ENCODE measurements around the gene NKX3-2.

NKX3-2 gene

DNA sequence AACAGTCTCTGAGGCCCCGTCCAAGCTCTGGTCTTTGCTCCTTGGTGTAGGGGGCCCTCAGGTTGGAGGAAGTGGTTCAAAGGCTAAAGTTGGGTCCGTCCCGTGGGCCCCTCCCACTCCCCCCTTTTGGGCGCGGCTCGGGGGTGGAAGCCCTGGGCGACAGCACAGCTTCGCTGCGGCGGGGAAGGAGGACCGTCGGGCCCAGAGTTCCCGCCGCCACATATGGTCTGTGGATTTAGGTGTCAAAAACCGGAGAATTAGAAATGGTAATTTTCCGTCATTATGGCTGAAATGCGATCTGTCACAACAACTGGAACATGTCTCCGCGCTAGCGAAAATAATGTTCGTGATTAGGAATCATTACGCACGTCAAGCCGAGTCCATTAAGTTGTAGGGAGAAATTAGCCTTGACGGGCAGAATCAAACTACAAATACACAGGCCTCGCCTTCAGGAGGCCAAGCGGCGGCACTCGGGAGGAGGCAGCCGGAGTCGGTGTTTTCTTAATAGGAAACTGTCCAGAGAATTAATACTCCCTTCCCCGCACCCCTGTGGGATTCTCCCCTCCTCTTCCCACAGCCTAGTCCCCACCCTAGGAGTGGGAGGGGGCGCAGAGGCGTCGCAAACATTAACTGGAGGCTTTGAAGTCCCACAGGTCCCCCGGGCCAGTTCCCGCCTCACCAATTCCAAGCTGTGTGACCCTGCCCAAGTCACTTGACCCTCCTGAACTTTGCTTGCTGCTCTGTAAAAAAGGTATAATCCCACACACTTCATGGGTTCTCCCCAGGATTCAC lies 15.0 kb downstream of the NKX3-2 start:
- no peak overlapping the region for H2BK5ac ChIP-seq (ENCODE audit: low read depth, low read length, poor library complexity)
- no peak overlapping the region for H4K8ac ChIP-seq (ENCODE audit: low read depth, low read length)
- WGBS (ENCODE audit: extremely low coverage, insufficient coverage, insufficient read length) = no CpG with 5 or more reads among the region's 37 CpGs
- no peak overlapping the region for H3K27ac ChIP-seq (ENCODE audit: low read depth, low read length)
- H3K23ac ChIP-seq (ENCODE audit: low read length) = no peak overlapping the region
- H3K36me3 ChIP-seq (ENCODE audit: control insufficient read depth in 1 of 2, insufficient read depth in 2 of 2, low read length in 2 of 2) = no peaks in the 10 kb centered on the region
- H4K91ac ChIP-seq (ENCODE audit: low read depth, low read length) = no peak overlapping the region
- H3K14ac ChIP-seq (ENCODE audit: low read length) = no peak overlapping the region
- H3K4ac ChIP-seq (ENCODE audit: low read depth, low read length) = no peak overlapping the region
- no peak overlapping the region for H3K9ac ChIP-seq (ENCODE audit: low read length)
- peaks cover 90% of the 10 kb centered on the region for H3K27me3 ChIP-seq (ENCODE audit: insufficient read depth, low read length)
- no peak overlapping the region for H3K4me2 ChIP-seq (ENCODE audit: low read length)
- H3K4me3 ChIP-seq (ENCODE audit: low read depth, low read length) = no peak overlapping the region
- H2BK120ac ChIP-seq (ENCODE audit: insufficient read depth, low read length, poor library complexity) = no peak overlapping the region
- no peaks in the 10 kb centered on the region for H3K79me2 ChIP-seq (ENCODE audit: control insufficient read depth, insufficient read depth, low read length, poor library complexity)
- no peak overlapping the region for H2BK12ac ChIP-seq (ENCODE audit: low read length)
- no peak overlapping the region for H3K18ac ChIP-seq (ENCODE audit: low read length)
- H2AK5ac ChIP-seq (ENCODE audit: low read length) = no peak overlapping the region
- no peak for DNase-seq
- H3K4me1 ChIP-seq (ENCODE audit: control insufficient read depth in 1 of 2, insufficient read depth in 2 of 2, low read length in 2 of 2) = no peaks in the 10 kb centered on the region
- H2AFZ ChIP-seq (ENCODE audit: insufficient read depth, low read length, poor library complexity) = no peak overlapping the region
- peaks cover 14% of the 10 kb centered on the region for H3K9me3 ChIP-seq (ENCODE audit: insufficient read depth, low read depth, low read length)
- no peaks in the 10 kb centered on the region for H3K79me1 ChIP-seq (ENCODE audit: low read length)
- H4K12ac ChIP-seq (ENCODE audit: low read depth, low read length) = no peak overlapping the region

DNA sequence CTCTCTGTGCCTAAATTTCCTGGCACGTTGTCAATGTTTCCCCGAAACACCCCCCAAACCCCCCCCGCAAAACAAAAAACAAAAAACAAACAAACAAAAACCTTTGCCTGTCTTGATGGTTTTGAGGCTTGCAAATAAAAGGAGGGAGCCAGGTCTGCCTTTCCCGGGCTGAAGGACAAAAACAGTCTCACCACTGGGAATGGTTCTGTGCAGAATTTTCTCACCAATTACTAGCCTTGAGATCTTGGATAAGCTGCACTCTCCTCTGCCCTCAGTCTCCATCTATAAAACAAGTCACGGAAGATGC lies 15.5 kb downstream of the NKX3-2 start:
- H3K27ac ChIP-seq (ENCODE audit: low read depth, low read length) = no peak overlapping the region
- H4K12ac ChIP-seq (ENCODE audit: low read depth, low read length) = no peak overlapping the region
- no peak overlapping the region for H3K4ac ChIP-seq (ENCODE audit: low read depth, low read length)
- no peaks in the 10 kb centered on the region for H3K79me2 ChIP-seq (ENCODE audit: control insufficient read depth, insufficient read depth, low read length, poor library complexity)
- WGBS (ENCODE audit: extremely low coverage, insufficient coverage, insufficient read length) = no CpG with 5 or more reads among the region's 5 CpGs
- H3K27me3 ChIP-seq (ENCODE audit: insufficient read depth, low read length) = peaks cover 90% of the 10 kb centered on the region
- DNase-seq = no peak
- H3K9ac ChIP-seq (ENCODE audit: low read length) = no peak overlapping the region
- H3K4me3 ChIP-seq (ENCODE audit: low read depth, low read length) = no peak overlapping the region
- H4K91ac ChIP-seq (ENCODE audit: low read depth, low read length) = no peak overlapping the region
- peaks cover 0 to 3% of the 10 kb centered on the region in 2 experiments for H3K36me3 ChIP-seq (ENCODE audit: control insufficient read depth in 1 of 2, insufficient read depth in 2 of 2, low read length in 2 of 2)
- no peaks in the 10 kb centered on the region for H3K79me1 ChIP-seq (ENCODE audit: low read length)
- H3K14ac ChIP-seq (ENCODE audit: low read length) = no peak overlapping the region
- no peak overlapping the region for H2AK5ac ChIP-seq (ENCODE audit: low read length)
- peaks cover 19% of the 10 kb centered on the region for H3K9me3 ChIP-seq (ENCODE audit: insufficient read depth, low read depth, low read length)
- H4K8ac ChIP-seq (ENCODE audit: low read depth, low read length) = no peak overlapping the region
- no peaks in the 10 kb centered on the region for H3K4me1 ChIP-seq (ENCODE audit: control insufficient read depth in 1 of 2, insufficient read depth in 2 of 2, low read length in 2 of 2)
- H2BK5ac ChIP-seq (ENCODE audit: low read depth, low read length, poor library complexity) = no peak overlapping the region
- H2AFZ ChIP-seq (ENCODE audit: insufficient read depth, low read length, poor library complexity) = no peak overlapping the region
- no peak overlapping the region for H3K23ac ChIP-seq (ENCODE audit: low read length)
- no peak overlapping the region for H2BK12ac ChIP-seq (ENCODE audit: low read length)
- no peak overlapping the region for H2BK120ac ChIP-seq (ENCODE audit: insufficient read depth, low read length, poor library complexity)
- H3K4me2 ChIP-seq (ENCODE audit: low read length) = no peak overlapping the region
- no peak overlapping the region for H3K18ac ChIP-seq (ENCODE audit: low read length)

- Histone ChIP-seq H3K14ac (ENCODE audit: low read length) (no peak overlapping the region), H3K23ac (ENCODE audit: low read length) (no peak overlapping the region), H4K12ac (ENCODE audit: low read depth, low read length) (no peak overlapping the region), H3K18ac (ENCODE audit: low read length) (no peak overlapping the region), H2BK12ac (ENCODE audit: low read length) (no peak overlapping the region), H2BK5ac (ENCODE audit: low read depth, low read length, poor library complexity) (no peak overlapping the region), H3K9me3 (ENCODE audit: insufficient read depth, low read depth, low read length) (peaks cover 21% of the 10 kb centered on the region), H4K91ac (ENCODE audit: low read depth, low read length) (no peak overlapping the region), H3K27me3 (ENCODE audit: insufficient read depth, low read length) (peaks cover 91% of the 10 kb centered on the region), H3K9ac (ENCODE audit: low read length) (no peak overlapping the region), H3K36me3 (ENCODE audit: control insufficient read depth in 1 of 2, insufficient read depth in 2 of 2, low read length in 2 of 2) (peaks cover 0 to 3% of the 10 kb centered on the region in 2 experiments), H3K4me1 (ENCODE audit: control insufficient read depth in 1 of 2, insufficient read depth in 2 of 2, low read length in 2 of 2) (no peaks in the 10 kb centered on the region), H2AFZ (ENCODE audit: insufficient read depth, low read length, poor library complexity) (no peak overlapping the region), H3K79me1 (ENCODE audit: low read length) (no peaks in the 10 kb centered on the region), H2AK5ac (ENCODE audit: low read length) (no peak overlapping the region), H4K8ac (ENCODE audit: low read depth, low read length) (no peak overlapping the region), H3K4me3 (ENCODE audit: low read depth, low read length) (no peak overlapping the region), H3K79me2 (ENCODE audit: control insufficient read depth, insufficient read depth, low read length, poor library complexity) (no peaks in the 10 kb centered on the region), H2BK120ac (ENCODE audit: insufficient read depth, low read length, poor library complexity) (no peak overlapping the region), H3K27ac (ENCODE audit: low read depth, low read length) (no peak overlapping the region), H3K4ac (ENCODE audit: low read depth, low read length) (no peak overlapping the region), H3K4me2 (ENCODE audit: low read length) (no peak overlapping the region)
- WGBS (ENCODE audit: extremely low coverage, insufficient coverage, insufficient read length) = no CpG with 5 or more reads among the region's 35 CpGs
- DNase-seq = no peak
These were observed 16.1 kb downstream of the NKX3-2 start for GRCh38 chr4:13527981-13528820.

- Histone ChIP-seq H2AK5ac (ENCODE audit: low read length) (no peak overlapping the region), H3K79me2 (ENCODE audit: control insufficient read depth, insufficient read depth, low read length, poor library complexity) (no peaks in the 10 kb centered on the region), H2BK120ac (ENCODE audit: insufficient read depth, low read length, poor library complexity) (no peak overlapping the region), H3K27ac (ENCODE audit: low read depth, low read length) (no peak overlapping the region), H3K4me1 (ENCODE audit: control insufficient read depth in 1 of 2, insufficient read depth in 2 of 2, low read length in 2 of 2) (peaks cover 5% of the 10 kb centered on the region in 2 experiments), H4K91ac (ENCODE audit: low read depth, low read length) (no peak overlapping the region), H3K79me1 (ENCODE audit: low read length) (no peaks in the 10 kb centered on the region), H3K4me2 (ENCODE audit: low read length) (no peak overlapping the region), H4K12ac (ENCODE audit: low read depth, low read length) (no peak overlapping the region), H4K8ac (ENCODE audit: low read depth, low read length) (no peak overlapping the region), H3K9me3 (ENCODE audit: insufficient read depth, low read depth, low read length) (peaks cover 26% of the 10 kb centered on the region), H3K36me3 (ENCODE audit: control insufficient read depth in 1 of 2, insufficient read depth in 2 of 2, low read length in 2 of 2) (peaks cover 0 to 3% of the 10 kb centered on the region in 2 experiments), H2AFZ (ENCODE audit: insufficient read depth, low read length, poor library complexity) (no peak overlapping the region), H3K27me3 (ENCODE audit: insufficient read depth, low read length) (peaks cover 92% of the 10 kb centered on the region), H3K4me3 (ENCODE audit: low read depth, low read length) (no peak overlapping the region), H3K4ac (ENCODE audit: low read depth, low read length) (no peak overlapping the region), H3K14ac (ENCODE audit: low read length) (no peak overlapping the region), H3K23ac (ENCODE audit: low read length) (no peak overlapping the region), H2BK12ac (ENCODE audit: low read length) (no peak overlapping the region), H3K9ac (ENCODE audit: low read length) (no peak overlapping the region), H3K18ac (ENCODE audit: low read length) (no peak overlapping the region), H2BK5ac (ENCODE audit: low read depth, low read length, poor library complexity) (no peak overlapping the region)
- DNase-seq = no peak
- no CpG with 5 or more reads among the region's 46 CpGs for whole genome bisulfite sequencing (ENCODE audit: extremely low coverage, insufficient coverage, insufficient read length)
These were observed 16.9 kb downstream of the NKX3-2 start for GRCh38 chr4:13527192-13527980.

Data from trophoblast cell (in vitro differentiated cells and primary cell).